Epithelial cell of proximal tubule (primary cell): ENCODE measurements around the gene GSX2. TPM values are rescaled to one million over a fixed set of nuclear protein-coding genes. Genes with fewer than 3 reads are reported as not detected.
"Not testable (repeated sequence)": the region's sequence is repeated elsewhere in the genome, so short reads cannot be mapped to it uniquely, and the experiment has no call there.

ENCODE experiments used
- DNase-seq: peaks from one replicate; pipeline ENCODE4 v3.0.0-alpha.2; 2011; ENCODE audit warnings: low read depth
- H3K4me3 ChIP-seq: 2 replicates; pipeline ENCODE4 v1.5.1; 2011; ENCODE audit warnings: low read depth, mild to moderate bottlenecking, low read length
- total RNA-seq: library from RNA; depleted of rRNA; stranded (reverse); fragments of >200 nt; gene quantifications from 2 replicates; pipeline ENCODE4 v1.2.3, GENCODE V29; 2015
- TF ChIP-seq, protein P1 (sequence below): conservative IDR thresholded peaks from 2 replicates; pipeline ENCODE4 v1.5.1; 2012; ENCODE audit warnings: low read depth, mild to moderate bottlenecking, low read length

GSX2 gene
- total RNA-seq, 1 donor from 2014 or later: not detected

DNA sequence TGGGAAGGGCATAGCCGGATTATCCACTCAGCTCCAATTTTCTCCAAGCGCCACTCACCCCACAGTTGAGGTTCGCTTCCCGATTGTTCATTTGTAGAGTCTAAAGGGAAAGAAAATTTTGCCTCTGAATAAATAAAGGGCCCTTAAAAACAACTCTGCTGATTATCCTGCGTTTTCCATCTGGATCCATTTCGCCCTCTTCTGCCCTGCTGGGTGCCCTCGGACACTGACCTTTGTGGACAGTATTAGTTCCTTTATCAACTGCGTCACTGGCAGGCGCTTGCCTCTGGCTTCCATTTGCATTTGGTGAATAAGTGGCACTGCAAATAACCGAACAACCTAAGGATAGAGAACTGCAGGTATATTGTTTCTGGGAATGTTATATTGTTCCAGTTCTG, 10.1 kb downstream of the GSX2 start:
- DNase-seq: no peak
- H3K4me3 ChIP-seq: no peak overlapping the region
- TF ChIP-seq, protein P1, sequence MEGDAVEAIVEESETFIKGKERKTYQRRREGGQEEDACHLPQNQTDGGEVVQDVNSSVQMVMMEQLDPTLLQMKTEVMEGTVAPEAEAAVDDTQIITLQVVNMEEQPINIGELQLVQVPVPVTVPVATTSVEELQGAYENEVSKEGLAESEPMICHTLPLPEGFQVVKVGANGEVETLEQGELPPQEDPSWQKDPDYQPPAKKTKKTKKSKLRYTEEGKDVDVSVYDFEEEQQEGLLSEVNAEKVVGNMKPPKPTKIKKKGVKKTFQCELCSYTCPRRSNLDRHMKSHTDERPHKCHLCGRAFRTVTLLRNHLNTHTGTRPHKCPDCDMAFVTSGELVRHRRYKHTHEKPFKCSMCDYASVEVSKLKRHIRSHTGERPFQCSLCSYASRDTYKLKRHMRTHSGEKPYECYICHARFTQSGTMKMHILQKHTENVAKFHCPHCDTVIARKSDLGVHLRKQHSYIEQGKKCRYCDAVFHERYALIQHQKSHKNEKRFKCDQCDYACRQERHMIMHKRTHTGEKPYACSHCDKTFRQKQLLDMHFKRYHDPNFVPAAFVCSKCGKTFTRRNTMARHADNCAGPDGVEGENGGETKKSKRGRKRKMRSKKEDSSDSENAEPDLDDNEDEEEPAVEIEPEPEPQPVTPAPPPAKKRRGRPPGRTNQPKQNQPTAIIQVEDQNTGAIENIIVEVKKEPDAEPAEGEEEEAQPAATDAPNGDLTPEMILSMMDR: no peak

DNA sequence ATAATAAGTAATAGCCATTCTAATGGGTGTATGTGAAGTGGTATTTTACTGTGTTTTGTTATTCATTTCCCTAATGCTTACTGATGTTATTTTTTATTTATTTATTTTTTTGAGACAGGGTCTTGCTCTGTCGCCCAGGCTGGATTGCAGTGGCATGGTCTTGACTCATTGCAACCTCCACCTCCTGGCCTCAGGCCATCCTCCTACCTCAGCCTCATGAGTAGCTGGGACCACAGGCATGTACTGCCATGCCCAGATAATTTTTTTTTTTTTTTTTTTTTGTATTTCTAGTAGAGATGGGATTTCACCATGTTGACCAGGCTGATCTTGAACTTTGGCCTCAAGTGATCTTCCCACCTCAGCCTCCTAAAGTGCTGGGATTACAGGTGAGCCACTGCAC, 13.2 kb downstream of the GSX2 start:
- H3K4me3 ChIP-seq, DNase-seq: not testable (repeated sequence)

DNA sequence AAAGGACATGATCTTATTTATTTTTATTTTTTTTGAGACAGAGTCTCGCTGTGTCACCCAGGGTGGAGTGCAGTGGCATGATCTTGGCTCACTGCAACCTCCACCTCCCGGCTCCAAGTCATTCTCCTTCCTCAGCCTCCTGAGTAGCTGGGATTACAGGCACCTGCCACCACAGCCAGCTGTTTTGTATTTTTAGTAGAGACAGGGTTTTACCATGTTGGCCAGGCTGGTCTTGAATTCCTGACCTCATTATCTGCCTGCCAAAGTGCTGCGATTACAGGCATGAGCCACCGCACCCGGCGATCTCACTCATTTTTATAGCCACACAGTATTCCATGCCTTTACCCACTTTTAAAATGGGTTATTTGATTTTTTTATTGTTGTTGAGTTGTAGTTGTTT, 16.3 kb downstream of the GSX2 start:
- not testable (repeated sequence) for H3K4me3 ChIP-seq, DNase-seq

DNA sequence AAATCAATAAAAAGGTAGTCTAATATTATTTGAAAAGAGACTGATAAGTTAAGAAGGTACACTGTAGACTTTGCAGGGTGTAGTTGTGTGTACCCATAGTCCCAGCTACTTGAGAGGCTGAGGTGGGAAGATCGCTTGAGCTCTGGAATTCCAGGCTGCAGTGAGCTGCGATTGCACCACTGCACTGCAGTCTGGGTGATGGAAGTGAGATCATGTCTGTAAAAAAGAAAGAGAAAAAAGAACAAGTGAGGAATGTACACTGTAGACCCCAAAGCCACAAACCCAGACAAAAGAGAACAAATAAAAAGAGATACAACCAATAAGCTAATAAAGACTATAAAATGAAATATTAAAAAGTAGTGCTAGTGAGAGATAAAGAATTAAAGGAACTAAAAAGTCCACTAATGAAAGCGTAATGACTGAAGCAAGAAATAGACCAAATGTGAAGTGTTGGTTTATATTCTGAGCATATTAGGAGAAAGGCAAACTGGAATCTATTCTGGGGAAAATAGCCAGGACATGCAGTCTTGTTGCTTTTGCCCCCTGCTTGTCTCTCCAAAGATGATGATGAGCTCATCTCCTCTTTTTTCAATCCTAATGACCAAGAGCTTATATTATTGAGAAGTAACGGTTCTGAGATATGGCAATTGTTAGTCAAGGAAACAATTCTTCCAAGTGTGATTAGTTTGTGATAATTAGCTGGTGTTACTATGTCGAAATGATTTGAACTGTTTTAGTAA, 19.1 kb downstream of the GSX2 start:
- TF ChIP-seq, protein P1: no peak
- no peak overlapping the region for H3K4me3 ChIP-seq
- no peak for DNase-seq

DNA sequence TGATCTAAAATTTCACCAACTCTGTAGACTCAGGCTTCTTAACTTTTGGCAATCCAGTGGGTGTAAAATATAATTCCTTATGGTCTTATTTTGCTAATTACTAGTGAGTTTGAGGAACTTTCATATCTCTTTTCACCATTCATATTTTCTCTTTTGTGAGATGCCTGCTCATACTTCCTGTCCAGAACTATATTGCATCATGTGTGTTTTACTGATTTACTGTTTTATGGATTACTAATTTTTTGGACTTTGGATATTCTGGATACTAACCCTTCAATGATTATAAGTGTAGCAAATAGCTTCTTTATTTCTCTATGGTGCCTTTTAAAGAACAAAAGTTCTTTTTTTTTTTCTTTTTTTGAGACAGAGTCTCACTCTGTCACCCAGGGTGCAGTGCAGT, 20.6 kb downstream of the GSX2 start:
- H3K4me3 ChIP-seq: no peak overlapping the region
- TF ChIP-seq, protein P1: no peak
- no peak for DNase-seq

DNA sequence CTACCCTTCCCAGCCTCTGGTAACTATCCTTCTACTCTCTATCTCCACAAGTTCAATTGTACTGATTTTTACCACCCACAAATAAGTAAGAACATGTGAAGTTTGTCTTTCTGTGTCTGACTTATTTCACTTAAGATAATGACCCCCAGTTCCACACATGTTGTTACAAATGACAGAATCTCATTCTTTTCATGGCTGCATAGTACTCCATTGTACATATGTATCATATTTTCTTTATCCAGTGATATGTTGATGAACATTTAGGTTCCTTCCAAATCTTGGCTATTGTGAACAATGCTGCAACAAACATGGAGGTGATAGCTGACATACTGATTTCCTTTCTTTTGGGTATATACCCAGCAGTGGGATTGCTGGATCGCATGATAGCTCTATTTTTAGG, 27.7 kb downstream of the GSX2 start:
- no peak overlapping the region for H3K4me3 ChIP-seq
- TF ChIP-seq, protein P1: no peak
- DNase-seq: no peak

DNA sequence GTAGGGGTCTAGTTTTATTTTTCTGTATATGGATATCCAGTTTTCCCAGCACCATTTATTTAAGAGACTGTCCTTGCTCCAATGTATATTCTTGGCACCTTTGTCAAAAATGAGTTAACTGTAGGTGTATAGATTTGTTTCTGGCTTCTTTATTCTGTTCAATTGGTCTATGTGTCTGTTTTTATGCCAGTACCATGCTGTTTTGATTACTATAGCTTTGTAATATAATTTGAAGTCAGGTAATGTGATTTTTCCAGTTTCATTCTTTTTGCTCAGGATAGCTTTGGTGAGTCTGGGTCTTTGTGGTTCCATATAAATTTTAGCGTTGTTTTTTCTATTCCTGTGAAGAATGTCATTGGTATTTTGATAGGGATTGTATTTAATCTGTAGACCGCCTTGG, 28.7 kb downstream of the GSX2 start:
- not testable (repeated sequence) for DNase-seq, H3K4me3 ChIP-seq

DNA sequence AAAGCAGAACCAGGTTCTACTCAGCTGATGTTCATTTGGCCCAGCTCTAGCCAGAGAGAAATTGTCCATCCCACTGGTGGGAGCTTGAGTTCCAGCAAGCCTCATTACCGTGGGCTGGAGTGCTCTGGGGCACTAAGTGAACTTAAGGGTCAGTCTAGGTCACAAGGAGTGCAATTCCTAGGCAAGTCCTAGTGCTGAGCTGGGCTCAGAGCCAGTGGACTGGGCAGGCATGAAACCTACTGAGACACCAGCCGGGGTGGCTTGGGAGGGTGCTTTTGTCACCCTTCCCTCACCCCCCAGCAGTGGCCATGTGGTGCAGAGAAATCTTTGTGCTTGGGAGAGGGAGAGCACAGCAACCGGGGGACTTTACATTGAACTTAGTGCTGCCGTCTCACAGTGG, 39.4 kb downstream of the GSX2 start:
- H3K4me3 ChIP-seq: no peak overlapping the region
- DNase-seq: no peak
- TF ChIP-seq, protein P1: no peak

DNA sequence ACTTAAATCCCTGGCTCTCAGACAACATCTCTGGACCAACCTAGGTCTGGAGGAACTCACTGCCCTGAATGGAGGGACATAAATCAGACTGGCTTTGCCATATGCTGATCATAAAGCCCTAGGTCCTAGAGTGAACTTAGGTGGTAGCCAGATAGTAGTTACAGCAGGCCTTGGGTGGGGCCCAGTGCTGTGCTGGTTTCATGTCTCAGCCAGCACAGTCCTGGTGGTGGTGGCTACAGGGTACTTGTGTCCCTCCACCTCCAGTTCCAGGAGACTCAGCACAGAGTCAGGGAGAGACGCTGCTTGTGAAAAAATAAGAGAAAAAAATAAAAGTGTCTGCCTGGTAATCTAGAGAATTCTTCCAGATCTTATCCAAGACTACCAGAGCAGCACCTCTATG, 40.3 kb downstream of the GSX2 start:
- TF ChIP-seq, protein P1: no peak
- no peak for DNase-seq
- H3K4me3 ChIP-seq: no peak overlapping the region
